Measurements from ENCODE around the gene RAB10. TPM values are rescaled to one million over a fixed set of nuclear protein-coding genes. Genes with fewer than 3 reads are reported as not detected.
"Not testable (repeated sequence)": the region's sequence is repeated elsewhere in the genome, so short reads cannot be mapped to it uniquely, and the experiment has no call there.

The RAB10 gene
- total RNA-seq = 100 to 1,000 TPM; 106 to 109 TPM

GRCh38 chr2:26033818-26034636, at the start of gene RAB10:
RAB10 (plus strand) TSS chr2:26034084; CDS start chr2:26034609, 525 bp downstream.
- Mint-ChIP-seq H3K9me3 (no peaks in the 10 kb centered on the region), H3K36me3 (peaks cover 23% of the 10 kb centered on the region), H3K27ac (peak within 1 kb of the TSS; percentile 94), H3K27me3 (no peaks in the 10 kb centered on the region), H3K4me1 (peaks cover 24% of the 10 kb centered on the region), H3K4me3 (peak within 1 kb of the TSS; percentile 96)
- DNase-seq = peak; percentile 100

GRCh38 chr2:25988134-25988533, 45.8 kb upstream of the RAB10 start:
- Mint-ChIP-seq H3K36me3 (no peaks in the 10 kb centered on the region), H3K4me1 (peaks cover 10% of the 10 kb centered on the region), H3K9me3 (no peaks in the 10 kb centered on the region), H3K4me3 (no peak overlapping the region), H3K27me3 (no peaks in the 10 kb centered on the region), H3K27ac (no peak overlapping the region)
- DNase-seq = no peak

GRCh38 chr2:25989154-25989553, 44.7 kb upstream of the RAB10 start:
- no peaks in the 10 kb centered on the region for H3K36me3 Mint-ChIP-seq
- no peaks in the 10 kb centered on the region for H3K27me3 Mint-ChIP-seq
- no peak overlapping the region for H3K4me3 Mint-ChIP-seq
- peaks cover 10% of the 10 kb centered on the region for H3K4me1 Mint-ChIP-seq
- DNase-seq = no peak
- H3K9me3 Mint-ChIP-seq = no peaks in the 10 kb centered on the region
- no peak overlapping the region for H3K27ac Mint-ChIP-seq

- H3K4me1 Mint-ChIP-seq = peaks cover 10% of the 10 kb centered on the region
- no peak overlapping the region for H3K4me3 Mint-ChIP-seq
- H3K36me3 Mint-ChIP-seq = no peaks in the 10 kb centered on the region
- no peaks in the 10 kb centered on the region for H3K27me3 Mint-ChIP-seq
- no peaks in the 10 kb centered on the region for H3K9me3 Mint-ChIP-seq
- H3K27ac Mint-ChIP-seq = no peak overlapping the region
- no peak for DNase-seq
Measured at GRCh38 chr2:25991965-25992364, 41.9 kb upstream of the RAB10 start.

GRCh38 chr2:25992556-25992955, 41.3 kb upstream of the RAB10 start:
- no peaks in the 10 kb centered on the region for H3K36me3 Mint-ChIP-seq
- no peaks in the 10 kb centered on the region for H3K27me3 Mint-ChIP-seq
- no peak for DNase-seq
- H3K9me3 Mint-ChIP-seq = no peaks in the 10 kb centered on the region
- H3K4me1 Mint-ChIP-seq = peaks cover 10% of the 10 kb centered on the region
- no peak overlapping the region for H3K27ac Mint-ChIP-seq
- no peak overlapping the region for H3K4me3 Mint-ChIP-seq

- Mint-ChIP-seq H3K9me3 (no peaks in the 10 kb centered on the region), H3K36me3 (no peaks in the 10 kb centered on the region), H3K4me1 (peaks cover 10% of the 10 kb centered on the region), H3K4me3 (no peak overlapping the region), H3K27ac (no peak overlapping the region), H3K27me3 (no peaks in the 10 kb centered on the region)
- no peak for DNase-seq
Measured at GRCh38 chr2:25993049-25993448, 40.8 kb upstream of the RAB10 start.

GRCh38 chr2:25994509-25994908, 39.4 kb upstream of the RAB10 start:
- H3K4me3 Mint-ChIP-seq = no peak overlapping the region
- H3K4me1 Mint-ChIP-seq = peaks cover 10% of the 10 kb centered on the region
- H3K9me3 Mint-ChIP-seq = no peaks in the 10 kb centered on the region
- H3K27ac Mint-ChIP-seq = no peak overlapping the region
- H3K27me3 Mint-ChIP-seq = no peaks in the 10 kb centered on the region
- DNase-seq = no peak
- no peaks in the 10 kb centered on the region for H3K36me3 Mint-ChIP-seq

- no peak for DNase-seq
- Mint-ChIP-seq H3K27ac (no peak overlapping the region), H3K9me3 (no peaks in the 10 kb centered on the region), H3K4me1 (peaks cover 3% of the 10 kb centered on the region), H3K27me3 (no peaks in the 10 kb centered on the region), H3K36me3 (no peaks in the 10 kb centered on the region), H3K4me3 (no peak overlapping the region)
Measured at GRCh38 chr2:25996844-25997243, 37.0 kb upstream of the RAB10 start.

- H3K9me3 Mint-ChIP-seq, H3K36me3 Mint-ChIP-seq, H3K4me3 Mint-ChIP-seq, H3K27ac Mint-ChIP-seq, H3K4me1 Mint-ChIP-seq, DNase-seq, H3K27me3 Mint-ChIP-seq: not testable (repeated sequence)
Measured at GRCh38 chr2:25998816-25999383, 35.0 kb upstream of the RAB10 start.

GRCh38 chr2:25999406-25999805, 34.5 kb upstream of the RAB10 start:
- not testable (repeated sequence) for H3K9me3 Mint-ChIP-seq, H3K27me3 Mint-ChIP-seq, H3K27ac Mint-ChIP-seq

GRCh38 chr2:26000561-26001082, 33.3 kb upstream of the RAB10 start:
- H3K36me3 Mint-ChIP-seq = no peaks in the 10 kb centered on the region
- H3K4me3 Mint-ChIP-seq = no peak overlapping the region
- H3K27ac Mint-ChIP-seq = no peak overlapping the region
- H3K27me3 Mint-ChIP-seq = peaks cover 4% of the 10 kb centered on the region
- H3K9me3 Mint-ChIP-seq = no peaks in the 10 kb centered on the region
- no peaks in the 10 kb centered on the region for H3K4me1 Mint-ChIP-seq
- no peak for DNase-seq

More at GRCh38 chr2:25999406-25999805, 34.5 kb upstream of the RAB10 start:
- not testable (repeated sequence) for H3K4me3 Mint-ChIP-seq, H3K36me3 Mint-ChIP-seq, H3K4me1 Mint-ChIP-seq, DNase-seq

GRCh38 chr2:26001743-26002351, 32.0 kb upstream of the RAB10 start:
- peaks cover 4% of the 10 kb centered on the region for H3K27me3 Mint-ChIP-seq
- no peaks in the 10 kb centered on the region for H3K36me3 Mint-ChIP-seq
- no peaks in the 10 kb centered on the region for H3K9me3 Mint-ChIP-seq
- no peaks in the 10 kb centered on the region for H3K4me1 Mint-ChIP-seq
- no peak overlapping the region for H3K27ac Mint-ChIP-seq
- H3K4me3 Mint-ChIP-seq = no peak overlapping the region
- no peak for DNase-seq

- Mint-ChIP-seq H3K27me3 (peaks cover 4% of the 10 kb centered on the region), H3K4me3 (no peak overlapping the region), H3K36me3 (no peaks in the 10 kb centered on the region), H3K4me1 (no peaks in the 10 kb centered on the region), H3K9me3 (no peaks in the 10 kb centered on the region), H3K27ac (no peak overlapping the region)
- DNase-seq = no peak
Measured at GRCh38 chr2:26002632-26003310, 31.1 kb upstream of the RAB10 start.

GRCh38 chr2:26008095-26008494, 25.8 kb upstream of the RAB10 start:
- Mint-ChIP-seq H3K9me3 (peaks cover 3% of the 10 kb centered on the region), H3K27ac (no peak overlapping the region), H3K36me3 (no peaks in the 10 kb centered on the region), H3K27me3 (no peaks in the 10 kb centered on the region), H3K4me1 (no peaks in the 10 kb centered on the region), H3K4me3 (no peak overlapping the region)
- no peak for DNase-seq

Measured in activated naive CD8-positive, alpha-beta T cell treated with anti-CD3 and anti-CD28 coated beads for 36 hours (primary cell).